ENCODE data around the gene GREB1.

- TF ChIP-seq POLR2A (IDR thresholded peaks at IDR 0.05) (no peak), CTCF (IDR thresholded peaks at IDR 0.05) (no peak), POLR2AphosphoS5 (IDR thresholded peaks at IDR 0.05) (no peak), EP300 (IDR thresholded peaks at IDR 0.05) (no peak)
Observed at GRCh38 chr2:11684894-11685460, 151.1 kb downstream of the GREB1 start.

All from gastroesophageal sphincter (tissue), 3 donors.